ENCODE data around the gene EDEM2.

EDEM2 gene

GRCh38 chr20:35180266-35180665 lies 33.1 kb upstream of the EDEM2 start:
- H4K20me1 ChIP-seq (ENCODE audit: insufficient read depth, low read length) = no peaks in the 10 kb centered on the region
- no peaks in the 10 kb centered on the region for H3K9me2 ChIP-seq (replicated peaks; ENCODE audit: insufficient read depth, low read length)
- no peak overlapping the region for H3K9ac ChIP-seq (ENCODE audit: low read length)
- H3K9me3 ChIP-seq (replicated peaks; ENCODE audit: insufficient read depth, low read length) = no peaks in the 10 kb centered on the region
- no peak overlapping the region for H3K27ac ChIP-seq (ENCODE audit: low read length)
- no peak for DNase-seq
- no peak overlapping the region for H3K4me3 ChIP-seq (ENCODE audit: low read length)
- no peaks in the 10 kb centered on the region for H3K4me1 ChIP-seq (ENCODE audit: low read length)
- H3F3A ChIP-seq (ENCODE audit: insufficient read depth, low read length) = no peaks in the 10 kb centered on the region
- TF ChIP-seq CTCF (IDR thresholded peaks at IDR 0.05; ENCODE audit: low read length) (no peak), EZH2 (optimal IDR thresholded peaks at IDR 0.05; ENCODE audit: low read depth, low read length) (no peak), EZH2phosphoT487 (IDR thresholded peaks at IDR 0.05; ENCODE audit: low read length) (no peak)
- no peaks in the 10 kb centered on the region for H3K79me2 ChIP-seq (ENCODE audit: low read length)
- H3K36me3 ChIP-seq (replicated peaks; ENCODE audit: insufficient read depth, low read length) = no peaks in the 10 kb centered on the region
- H3K27me3 ChIP-seq (replicated peaks; ENCODE audit: insufficient read depth, low read length) = no peaks in the 10 kb centered on the region
- H2AFZ ChIP-seq (ENCODE audit: low read length) = no peak overlapping the region
- no peak overlapping the region for H3K4me2 ChIP-seq (ENCODE audit: low read depth, low read length)

DNA sequence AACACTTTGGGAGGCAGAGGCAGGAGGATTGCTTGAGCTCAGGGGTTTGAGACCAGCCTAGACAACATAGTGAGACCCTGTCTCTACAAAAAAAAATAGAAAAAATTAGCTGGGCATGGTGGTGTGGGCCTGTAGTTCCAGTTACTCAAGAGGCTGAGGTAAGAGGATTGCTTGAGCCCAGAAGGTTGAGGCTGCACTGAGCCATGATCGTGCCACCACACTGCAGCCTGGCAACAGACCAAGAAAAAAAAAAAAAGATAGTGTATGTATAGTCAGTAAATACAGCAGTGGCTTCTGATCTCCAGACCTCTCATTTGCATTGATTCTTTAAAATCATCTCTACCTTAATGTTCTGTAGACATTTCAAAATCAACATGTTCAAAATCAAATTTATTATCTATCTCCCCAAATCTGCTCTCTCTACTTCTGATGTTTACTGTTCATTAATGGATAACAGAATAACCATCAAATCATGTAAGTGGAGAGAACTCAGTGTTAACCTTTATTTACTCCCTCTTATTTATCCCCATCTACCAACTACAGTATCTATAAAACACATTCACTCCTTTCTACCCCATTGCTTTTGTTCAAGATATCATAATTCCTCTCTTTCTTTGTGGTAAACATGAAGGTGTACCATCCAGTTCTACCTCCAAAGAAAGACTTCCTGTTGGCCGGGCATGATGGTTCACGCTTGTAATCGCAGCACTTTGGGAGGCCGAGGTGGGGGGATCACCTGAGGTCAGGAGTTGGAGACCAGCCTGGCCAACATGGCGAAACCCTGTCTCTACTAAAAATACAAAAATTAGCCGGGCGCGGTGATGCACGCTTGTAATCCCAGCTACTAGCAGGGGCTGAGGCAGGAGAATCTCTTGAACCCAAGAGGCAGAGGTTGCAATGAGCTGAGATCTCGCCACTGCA lies 32.4 kb upstream of the EDEM2 start:
- Histone ChIP-seq H3K4me3 (ENCODE audit: low read length) (no peak overlapping the region), H3K4me2 (ENCODE audit: low read depth, low read length) (no peak overlapping the region), H3K9me2 (replicated peaks; ENCODE audit: insufficient read depth, low read length) (no peaks in the 10 kb centered on the region), H3K79me2 (ENCODE audit: low read length) (no peaks in the 10 kb centered on the region), H3K9ac (ENCODE audit: low read length) (no peak overlapping the region), H3K27me3 (replicated peaks; ENCODE audit: insufficient read depth, low read length) (no peaks in the 10 kb centered on the region), H3K4me1 (ENCODE audit: low read length) (no peaks in the 10 kb centered on the region), H3K27ac (ENCODE audit: low read length) (no peak overlapping the region), H3K9me3 (replicated peaks; ENCODE audit: insufficient read depth, low read length) (no peaks in the 10 kb centered on the region), H4K20me1 (ENCODE audit: insufficient read depth, low read length) (no peaks in the 10 kb centered on the region), H3F3A (ENCODE audit: insufficient read depth, low read length) (no peaks in the 10 kb centered on the region), H2AFZ (ENCODE audit: low read length) (no peak overlapping the region), H3K36me3 (replicated peaks; ENCODE audit: insufficient read depth, low read length) (no peaks in the 10 kb centered on the region)
- TF ChIP-seq EZH2 (optimal IDR thresholded peaks at IDR 0.05; ENCODE audit: low read depth, low read length) = no peak
- no peak for TF ChIP-seq EZH2phosphoT487 (IDR thresholded peaks at IDR 0.05; ENCODE audit: low read length)
- no peak for TF ChIP-seq CTCF (IDR thresholded peaks at IDR 0.05; ENCODE audit: low read length)
- no peak for DNase-seq

DNA sequence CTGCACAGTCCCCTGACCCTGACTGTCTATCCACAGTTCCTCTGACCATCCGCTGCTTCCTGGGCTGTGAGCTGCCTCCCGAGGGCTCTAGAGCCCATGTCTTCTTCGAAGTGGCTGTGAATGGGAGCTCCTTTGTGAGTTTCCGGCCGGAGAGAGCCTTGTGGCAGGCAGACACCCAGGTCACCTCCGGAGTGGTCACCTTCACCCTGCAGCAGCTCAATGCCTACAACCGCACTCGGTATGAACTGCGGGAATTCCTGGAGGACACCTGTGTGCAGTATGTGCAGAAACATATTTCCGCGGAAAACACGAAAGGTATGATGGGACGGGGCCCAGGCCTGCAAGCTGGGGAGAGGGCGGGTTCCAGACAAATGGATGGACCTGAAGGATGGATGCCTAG lies 29.0 kb upstream of the EDEM2 start:
- H3K4me1 ChIP-seq (ENCODE audit: low read length) = no peaks in the 10 kb centered on the region
- no peak overlapping the region for H2AFZ ChIP-seq (ENCODE audit: low read length)
- DNase-seq = no peak
- no peaks in the 10 kb centered on the region for H3F3A ChIP-seq (ENCODE audit: insufficient read depth, low read length)
- no peak overlapping the region for H3K27ac ChIP-seq (ENCODE audit: low read length)
- H3K9me3 ChIP-seq (replicated peaks; ENCODE audit: insufficient read depth, low read length) = no peaks in the 10 kb centered on the region
- no peaks in the 10 kb centered on the region for H3K36me3 ChIP-seq (replicated peaks; ENCODE audit: insufficient read depth, low read length)
- no peak overlapping the region for H3K9ac ChIP-seq (ENCODE audit: low read length)
- H3K9me2 ChIP-seq (replicated peaks; ENCODE audit: insufficient read depth, low read length) = no peaks in the 10 kb centered on the region
- H3K4me3 ChIP-seq (ENCODE audit: low read length) = no peak overlapping the region
- H3K4me2 ChIP-seq (ENCODE audit: low read depth, low read length) = no peak overlapping the region
- no peaks in the 10 kb centered on the region for H4K20me1 ChIP-seq (ENCODE audit: insufficient read depth, low read length)
- H3K27me3 ChIP-seq (replicated peaks; ENCODE audit: insufficient read depth, low read length) = no peaks in the 10 kb centered on the region
- H3K79me2 ChIP-seq (ENCODE audit: low read length) = no peaks in the 10 kb centered on the region
- TF ChIP-seq CTCF (IDR thresholded peaks at IDR 0.05; ENCODE audit: low read length) = no peak
- TF ChIP-seq EZH2phosphoT487 (IDR thresholded peaks at IDR 0.05; ENCODE audit: low read length) = no peak
- no peak for TF ChIP-seq EZH2 (optimal IDR thresholded peaks at IDR 0.05; ENCODE audit: low read depth, low read length)
